OCI-LY1 (cell line): Measurements from ENCODE around the gene GRP.
"Not testable (repeated sequence)": the region's sequence is repeated elsewhere in the genome, so short reads cannot be mapped to it uniquely, and the experiment has no call there.

Experiments used
- H2AFZ ChIP-seq: fragments of 200-600 bp; sonication (generic), shearing (Covaris generic); 2 replicates; pipeline ENCODE4 v1.6.0; 2014; ENCODE audit warnings: antibody characterized with exemption, mild to moderate bottlenecking, low read length
- H3F3A ChIP-seq: fragments of 200-600 bp; sonication (generic), shearing (Covaris generic); 2 replicates; pipeline ENCODE4 v1.6.0; 2014; ENCODE audit warnings: mild to moderate bottlenecking, antibody characterized with exemption, low read length, moderate library complexity; ENCODE audit not compliant: insufficient read depth
- H3K27ac ChIP-seq: fragments of 200-600 bp; sonication (generic); 2 replicates; pipeline ENCODE4 v1.5.1; 2014; ENCODE audit warnings: low read length, mixed run types, mild to moderate bottlenecking, low read depth; ENCODE audit not compliant: poor library complexity, severe bottlenecking
- H3K27me3 ChIP-seq: fragments of 200-600 bp; sonication (generic); 2 replicates; pipeline ENCODE4 v1.6.0; 2014; ENCODE audit warnings: antibody characterized with exemption, mild to moderate bottlenecking, low read length, moderate library complexity; ENCODE audit not compliant: insufficient read depth
- H3K36me3 ChIP-seq: fragments of 200-600 bp; sonication (generic); 2 replicates; pipeline ENCODE4 v1.6.1; 2014; ENCODE audit warnings: mild to moderate bottlenecking, antibody characterized with exemption, low read length, moderate library complexity, mixed read lengths; ENCODE audit not compliant: insufficient read depth
- H3K4me1 ChIP-seq: fragments of 200-600 bp; sonication (generic); 2 replicates; pipeline ENCODE4 v1.5.1; 2014; ENCODE audit warnings: mild to moderate bottlenecking, low read length, moderate library complexity; ENCODE audit not compliant: insufficient read depth, severe bottlenecking
- H3K4me2 ChIP-seq: fragments of 200-600 bp; sonication (generic), shearing (Covaris generic); 2 replicates; pipeline ENCODE4 v1.6.1; 2014; ENCODE audit warnings: low read length
- H3K4me3 ChIP-seq: fragments of 200-600 bp; sonication (generic); 2 replicates; pipeline ENCODE4 v1.5.1; 2014; ENCODE audit warnings: low read length, low read depth, mild to moderate bottlenecking, mixed read lengths; ENCODE audit not compliant: poor library complexity, severe bottlenecking
- H3K79me2 ChIP-seq: fragments of 200-600 bp; shearing (Covaris generic); 2 replicates; pipeline ENCODE4 v1.6.1; 2016; ENCODE audit warnings: mixed run types, low read length, mixed read lengths; ENCODE audit not compliant: insufficient read depth
- H3K9ac ChIP-seq: fragments of 200-600 bp; sonication (generic), shearing (Covaris generic); 2 replicates; pipeline ENCODE4 v1.6.1; 2014; ENCODE audit warnings: mild to moderate bottlenecking, low read length, mixed read lengths
- H3K9me2 ChIP-seq: fragments of 200-600 bp; sonication (generic), shearing (Covaris generic); 2 replicates; pipeline ENCODE4 v1.6.1; 2014; ENCODE audit warnings: low read depth, mild to moderate bottlenecking, low read length, mixed read lengths
- H3K9me3 ChIP-seq: fragments of 200-600 bp; shearing (Covaris generic); 2 replicates; pipeline ENCODE4 v1.6.1; 2014; ENCODE audit warnings: low read length, mixed read lengths
- H4K20me1 ChIP-seq: fragments of 200-600 bp; sonication (generic), shearing (Covaris generic); 2 replicates; pipeline ENCODE4 v1.6.0; 2016; ENCODE audit warnings: mild to moderate bottlenecking, low read length; ENCODE audit not compliant: insufficient read depth
- CTCF ChIP-seq: fragments of 200-600 bp; sonication (generic), shearing (Covaris generic); IDR thresholded peaks from 2 replicates; pipeline ENCODE4 v1.5.1; 2017; ENCODE audit warnings: mild to moderate bottlenecking, antibody characterized with exemption, low read length, moderate library complexity, mixed read lengths
- EZH2 ChIP-seq: fragments of 200-600 bp; sonication (generic), shearing (Covaris generic); IDR thresholded peaks from 2 replicates; pipeline ENCODE4 v1.8.0; 2017; ENCODE audit warnings: borderline replicate concordance, mixed run types, mild to moderate bottlenecking, antibody characterized with exemption, low read length, moderate library complexity, mixed read lengths

GRP gene

GRCh38 chr18:59246796-59247195 lies 26.8 kb downstream of the GRP start:
- Histone ChIP-seq H3K4me2 (no peak overlapping the region), H2AFZ (no peak overlapping the region), H3K9me2 (no peaks in the 10 kb centered on the region), H3K27me3 (no peaks in the 10 kb centered on the region), H3K4me1 (no peaks in the 10 kb centered on the region), H3K36me3 (no peaks in the 10 kb centered on the region), H4K20me1 (no peaks in the 10 kb centered on the region), H3K79me2 (no peaks in the 10 kb centered on the region), H3K4me3 (no peak overlapping the region), H3K27ac (no peak overlapping the region), H3K9ac (no peak overlapping the region), H3F3A (no peaks in the 10 kb centered on the region), H3K9me3 (no peaks in the 10 kb centered on the region)
- TF ChIP-seq CTCF (no peak), EZH2 (no peak)

GRCh38 chr18:59249199-59249774 lies 29.3 kb downstream of the GRP start:
- no peaks in the 10 kb centered on the region for H3K9me2 ChIP-seq
- H4K20me1 ChIP-seq = no peaks in the 10 kb centered on the region
- TF ChIP-seq CTCF (peak; percentile 72), EZH2 (no peak)
- no peak overlapping the region for H3K4me2 ChIP-seq
- no peak overlapping the region for H3K27ac ChIP-seq
- no peaks in the 10 kb centered on the region for H3K36me3 ChIP-seq
- no peaks in the 10 kb centered on the region for H3K79me2 ChIP-seq
- H2AFZ ChIP-seq = no peak overlapping the region
- H3K9me3 ChIP-seq = no peaks in the 10 kb centered on the region
- H3K4me1 ChIP-seq = no peaks in the 10 kb centered on the region
- no peaks in the 10 kb centered on the region for H3K27me3 ChIP-seq
- no peak overlapping the region for H3K4me3 ChIP-seq
- no peaks in the 10 kb centered on the region for H3F3A ChIP-seq
- no peak overlapping the region for H3K9ac ChIP-seq

GRCh38 chr18:59255491-59255890 lies 35.5 kb downstream of the GRP start:
- H3K36me3 ChIP-seq, H3K27ac ChIP-seq, H3K4me1 ChIP-seq, H3K79me2 ChIP-seq, H3K9ac ChIP-seq, H2AFZ ChIP-seq, H3K9me2 ChIP-seq, H4K20me1 ChIP-seq, H3K9me3 ChIP-seq, H3F3A ChIP-seq, H3K4me2 ChIP-seq, H3K4me3 ChIP-seq, H3K27me3 ChIP-seq: not testable (repeated sequence)

- H2AFZ ChIP-seq, H3K9me2 ChIP-seq, H3K36me3 ChIP-seq, H3F3A ChIP-seq, H4K20me1 ChIP-seq, H3K4me3 ChIP-seq, H3K79me2 ChIP-seq, H3K27me3 ChIP-seq, H3K4me1 ChIP-seq, H3K9ac ChIP-seq, H3K4me2 ChIP-seq, H3K27ac ChIP-seq, H3K9me3 ChIP-seq: not testable (repeated sequence)
These were observed 41.9 kb downstream of the GRP start for GRCh38 chr18:59261842-59262241.

- not testable (repeated sequence) for H3K4me3 ChIP-seq, H3K36me3 ChIP-seq, H4K20me1 ChIP-seq, H3K27me3 ChIP-seq, H3K9ac ChIP-seq, H2AFZ ChIP-seq, H3K27ac ChIP-seq, H3K9me2 ChIP-seq, H3K9me3 ChIP-seq, H3K79me2 ChIP-seq, H3F3A ChIP-seq, H3K4me2 ChIP-seq, H3K4me1 ChIP-seq
These were observed 42.3 kb downstream of the GRP start for GRCh38 chr18:59262243-59262642.
